Thyroid gland (tissue), 4 donors: ENCODE data around the gene FOXK1. TPM values are rescaled to one million over a fixed set of nuclear protein-coding genes. Genes with fewer than 3 reads are reported as not detected.

Experiments used
- DNase-seq, 2 donors: peaks; one replicate each; pipeline ENCODE4 v3.0.0-alpha.2; 2019
- H3K27ac ChIP-seq, 3 donors: fragments of 200-600 bp; sonication (generic); 1 replicate in 2 of 3; 2 replicates in 1 of 3; pipeline ENCODE4 v1.5.1; 2016 to 2019; ENCODE audit warnings: mild to moderate bottlenecking in 1 of 3, moderate library complexity in 1 of 3
- H3K27me3 ChIP-seq: fragments of 200-600 bp; sonication (generic); one replicate; pipeline ENCODE4 v1.5.1; 2019
- H3K36me3 ChIP-seq, 2 donors: fragments of 200-600 bp; sonication (generic); one replicate each; pipeline ENCODE4 v1.5.1; 2016 to 2019
- H3K4me1 ChIP-seq, 2 donors: fragments of 200-600 bp; sonication (generic); one replicate each; pipeline ENCODE4 v1.5.1; 2017 to 2019
- H3K4me3 ChIP-seq, 3 donors: fragments of 200-600 bp; sonication (generic); replicated peaks in 1 of 3; 1 replicate in 2 of 3; 2 replicates in 1 of 3; pipeline ENCODE4 v1.5.1; 2016; ENCODE audit warnings: mild to moderate bottlenecking in 1 of 3
- H3K9me3 ChIP-seq: fragments of 200-600 bp; sonication (generic); one replicate; pipeline ENCODE4 v1.5.1; 2017
- CTCF ChIP-seq, 6 experiments: fragments of 200-600 bp in 3 of 6; fragments of 450-650 bp in 3 of 6; sonication (generic) in 3 of 6; IDR thresholded peaks; one replicate each; pipeline ENCODE4 v1.5.1; 2016 to 2019; ENCODE audit warnings: antibody characterized with exemption in 6 of 6, mild to moderate bottlenecking in 2 of 6, inconsistent platforms in 1 of 6, moderate library complexity in 1 of 6
- POLR2A ChIP-seq, 2 donors: fragments of 450-650 bp; IDR thresholded peaks; one replicate each; pipeline ENCODE4 v1.6.1; 2017; ENCODE audit warnings: antibody characterized with exemption in 2 of 2, mild to moderate bottlenecking in 2 of 2, moderate library complexity in 1 of 2
- WGBS, 2 donors: methylation state at CpG; one replicate each; pipeline ENCODE4 v1.1.5; 2017; 5-methylcytosine and 5-hydroxymethylcytosine counted together
- intact Hi-C: fragments of 100-400 bp; cut with DNase I; formaldehyde crosslinking; loops from one replicate; pipeline ENCODE4 v1.15.1; 2023
- total RNA-seq, 4 donors: library from RNA; depleted of rRNA; stranded (reverse); fragments of >200 nt; gene quantifications; one replicate each; pipeline ENCODE4 v1.2.3, GENCODE V29; 2016

Gene FOXK1
- total RNA-seq, 4 donors from 2014 or later = 15.0 to 33.0 (median 20.7) TPM

DNA sequence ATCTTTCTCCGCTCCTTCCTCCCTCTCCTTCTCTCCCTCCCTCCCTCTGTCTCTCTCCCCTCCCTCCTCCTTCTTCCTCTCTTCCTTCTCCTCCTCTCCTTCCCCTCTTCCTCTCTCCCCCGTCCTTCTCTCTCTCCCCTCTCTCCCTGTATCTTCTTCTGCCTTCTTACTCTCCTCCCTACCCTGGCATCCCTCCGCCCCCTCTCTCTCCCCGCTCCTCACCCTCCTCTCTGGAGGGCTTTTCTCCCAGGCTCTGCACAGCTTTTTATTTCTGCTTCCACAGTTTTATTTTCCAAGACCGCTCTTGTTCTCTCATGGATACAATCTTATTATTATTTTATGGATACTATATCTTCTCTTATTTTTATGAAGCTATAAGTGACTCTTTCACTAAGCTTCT is 125.9 kb downstream of the FOXK1 start:
- intact Hi-C loops = loop anchor here (10.0 kb wide), 1 partner anchor 277 kb away; no protein-coding TSS in a partner anchor
- TF ChIP-seq CTCF (IDR thresholded peaks at IDR 0.05) (no peak), POLR2A (IDR thresholded peaks at IDR 0.05) (no peak)
- no peaks in the 10 kb centered on the region for H3K27me3 ChIP-seq
- no peak overlapping the region for H3K4me3 ChIP-seq
- WGBS, 2 donors = 53 to 62% methylated on average over 5 of the region's 5 CpGs
- DNase-seq = no peak
- H3K9me3 ChIP-seq = no peaks in the 10 kb centered on the region
- no peak overlapping the region for H3K27ac ChIP-seq
- no peaks in the 10 kb centered on the region for H3K36me3 ChIP-seq
- no peaks in the 10 kb centered on the region for H3K4me1 ChIP-seq

- 75 to 90% methylated on average over 37 of the region's 37 CpGs for WGBS, 2 donors
- no peak for DNase-seq
- Histone ChIP-seq H3K27ac (no peak overlapping the region), H3K4me1 (no peaks in the 10 kb centered on the region), H3K9me3 (no peaks in the 10 kb centered on the region), H3K36me3 (no peaks in the 10 kb centered on the region), H3K4me3 (no peak overlapping the region), H3K27me3 (no peaks in the 10 kb centered on the region)
- intact Hi-C loops = loop anchor here (10.0 kb wide), 1 partner anchor 276 kb away; no protein-coding TSS in a partner anchor
- TF ChIP-seq POLR2A (IDR thresholded peaks at IDR 0.05) (no peak), CTCF (IDR thresholded peaks at IDR 0.05) (no peak)
Observed at GRCh38 chr7:4808565-4808964, 126.5 kb downstream of the FOXK1 start.

GRCh38 chr7:4809091-4809591 is 127.0 kb downstream of the FOXK1 start:
- DNase-seq = no peak
- intact Hi-C loops = loop anchor here (10.0 kb wide), 1 partner anchor 276 kb away; no protein-coding TSS in a partner anchor
- Histone ChIP-seq H3K27me3 (no peaks in the 10 kb centered on the region), H3K27ac (peak overlapping the region in 1 of 3 donors; percentile 27), H3K4me1 (no peaks in the 10 kb centered on the region), H3K36me3 (no peaks in the 10 kb centered on the region), H3K9me3 (no peaks in the 10 kb centered on the region), H3K4me3 (no peak overlapping the region)
- TF ChIP-seq POLR2A (IDR thresholded peaks at IDR 0.05) (no peak), CTCF (IDR thresholded peaks at IDR 0.05) (no peak)
- WGBS, 2 donors = 73 to 87% methylated on average over 28 to 34 of the region's 38 CpGs

GRCh38 chr7:4809666-4810065 is 127.6 kb downstream of the FOXK1 start:
- H3K4me1 ChIP-seq = no peaks in the 10 kb centered on the region
- peak overlapping the region in 1 of 3 donors; percentile 27 for H3K27ac ChIP-seq
- H3K36me3 ChIP-seq = no peaks in the 10 kb centered on the region
- 75 to 87% methylated on average over 14 of the region's 14 CpGs for WGBS, 2 donors
- no peak overlapping the region for H3K4me3 ChIP-seq
- H3K27me3 ChIP-seq = no peaks in the 10 kb centered on the region
- no peak for DNase-seq
- intact Hi-C loops = loop anchor here (10.0 kb wide), 1 partner anchor 275 kb away; no protein-coding TSS in a partner anchor
- H3K9me3 ChIP-seq = no peaks in the 10 kb centered on the region
- TF ChIP-seq CTCF (IDR thresholded peaks at IDR 0.05) (no peak), POLR2A (IDR thresholded peaks at IDR 0.05) (no peak)

GRCh38 chr7:4814433-4814832 is 132.3 kb downstream of the FOXK1 start:
- Histone ChIP-seq H3K9me3 (no peaks in the 10 kb centered on the region), H3K4me1 (no peaks in the 10 kb centered on the region)
- 84 to 87% methylated on average over 13 to 14 of the region's 14 CpGs for WGBS, 2 donors

More at GRCh38 chr7:4814433-4814832, 132.3 kb downstream of the FOXK1 start:
- H3K27ac ChIP-seq = no peak overlapping the region
- no peaks in the 10 kb centered on the region for H3K36me3 ChIP-seq
- TF ChIP-seq POLR2A (IDR thresholded peaks at IDR 0.05) (no peak), CTCF (IDR thresholded peaks at IDR 0.05) (no peak)
- H3K4me3 ChIP-seq = no peak overlapping the region
- intact Hi-C loops = no loop called here
- no peak for DNase-seq
- H3K27me3 ChIP-seq = no peaks in the 10 kb centered on the region
